Stimulated activated CD4-positive, alpha-beta T cell treated with anti-CD3 and anti-CD28 coated beads, Interleukin-1b, Interleukin-23, amount 100 ng/mL, for 4 hours (primary cell): ENCODE data around the gene PUSL1.

Experiments used
- DNase-seq, 2 donors: peaks; one replicate each; pipeline ENCODE4 v3.0.0-alpha.2; 2020; ENCODE audit warnings: low read depth in 2 of 2

Gene PUSL1

DNA sequence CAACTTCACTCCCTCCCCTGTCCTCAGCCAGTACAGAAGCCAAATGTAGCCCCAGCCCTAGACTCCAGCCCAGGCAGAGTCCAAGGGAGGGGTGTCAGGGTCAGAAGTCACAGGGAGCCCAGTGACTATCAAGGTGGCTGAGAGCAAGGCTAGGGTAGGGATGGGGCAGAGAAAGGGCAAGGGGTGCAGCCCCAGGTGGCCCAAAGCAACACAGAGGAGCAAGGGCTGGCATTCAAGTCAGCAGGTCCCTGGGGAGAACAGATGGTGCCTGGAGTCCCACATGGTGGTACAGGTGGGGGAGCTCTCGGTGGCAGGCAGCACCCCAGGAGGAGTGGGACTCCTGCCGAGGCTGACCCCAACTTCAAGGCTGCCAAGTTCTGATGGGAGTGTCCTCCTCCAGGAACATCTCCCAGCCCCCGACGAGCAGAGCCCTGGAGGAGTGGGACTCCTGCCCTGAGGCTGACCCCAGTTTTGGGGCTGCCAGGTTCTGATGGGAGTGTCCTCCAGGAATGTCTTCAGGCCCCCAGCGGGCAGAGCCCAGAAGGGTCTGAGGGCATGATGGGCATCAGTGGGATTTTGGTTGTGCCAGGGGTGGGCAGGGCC, 44.5 kb downstream of the PUSL1 start:
- DNase-seq = no peak

DNA sequence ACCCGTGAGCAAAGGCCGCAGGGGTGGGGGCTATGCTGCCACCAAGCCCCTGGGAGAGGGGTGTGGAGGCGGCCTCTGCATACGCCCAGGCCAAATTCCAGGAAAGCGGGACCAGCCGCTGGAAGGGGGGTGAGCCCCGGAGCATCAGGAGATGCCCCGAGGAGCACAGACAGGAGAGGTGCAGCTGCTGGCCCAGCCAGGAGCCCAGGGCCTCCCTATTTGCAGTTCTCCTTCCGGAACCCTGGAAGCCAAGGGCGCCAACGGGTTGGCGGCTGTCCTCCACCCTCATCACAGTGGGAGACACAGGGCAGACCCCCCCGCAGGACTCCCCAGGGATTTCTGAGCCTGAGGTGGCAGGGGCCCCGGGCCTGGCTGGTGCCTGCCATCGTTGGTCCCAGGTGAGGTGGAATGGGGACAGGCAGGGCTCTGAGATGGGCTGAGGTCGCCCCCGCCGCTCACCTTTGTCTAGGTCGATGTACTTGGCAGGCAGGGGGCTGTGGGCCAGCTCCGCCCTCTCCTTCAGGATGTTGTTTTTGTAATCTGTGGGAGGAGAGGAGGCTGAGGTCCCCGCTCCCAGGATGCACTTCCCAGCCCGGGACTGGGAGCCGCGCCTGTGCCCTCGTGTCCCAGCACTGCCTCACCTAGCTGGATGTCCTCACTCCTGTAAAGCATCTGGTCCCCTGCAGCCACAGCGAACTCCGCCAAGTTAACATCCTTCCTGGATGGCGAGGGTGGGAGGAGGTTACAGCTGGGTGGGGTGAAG, 45.2 kb downstream of the PUSL1 start:
- DNase-seq = no peak

DNA sequence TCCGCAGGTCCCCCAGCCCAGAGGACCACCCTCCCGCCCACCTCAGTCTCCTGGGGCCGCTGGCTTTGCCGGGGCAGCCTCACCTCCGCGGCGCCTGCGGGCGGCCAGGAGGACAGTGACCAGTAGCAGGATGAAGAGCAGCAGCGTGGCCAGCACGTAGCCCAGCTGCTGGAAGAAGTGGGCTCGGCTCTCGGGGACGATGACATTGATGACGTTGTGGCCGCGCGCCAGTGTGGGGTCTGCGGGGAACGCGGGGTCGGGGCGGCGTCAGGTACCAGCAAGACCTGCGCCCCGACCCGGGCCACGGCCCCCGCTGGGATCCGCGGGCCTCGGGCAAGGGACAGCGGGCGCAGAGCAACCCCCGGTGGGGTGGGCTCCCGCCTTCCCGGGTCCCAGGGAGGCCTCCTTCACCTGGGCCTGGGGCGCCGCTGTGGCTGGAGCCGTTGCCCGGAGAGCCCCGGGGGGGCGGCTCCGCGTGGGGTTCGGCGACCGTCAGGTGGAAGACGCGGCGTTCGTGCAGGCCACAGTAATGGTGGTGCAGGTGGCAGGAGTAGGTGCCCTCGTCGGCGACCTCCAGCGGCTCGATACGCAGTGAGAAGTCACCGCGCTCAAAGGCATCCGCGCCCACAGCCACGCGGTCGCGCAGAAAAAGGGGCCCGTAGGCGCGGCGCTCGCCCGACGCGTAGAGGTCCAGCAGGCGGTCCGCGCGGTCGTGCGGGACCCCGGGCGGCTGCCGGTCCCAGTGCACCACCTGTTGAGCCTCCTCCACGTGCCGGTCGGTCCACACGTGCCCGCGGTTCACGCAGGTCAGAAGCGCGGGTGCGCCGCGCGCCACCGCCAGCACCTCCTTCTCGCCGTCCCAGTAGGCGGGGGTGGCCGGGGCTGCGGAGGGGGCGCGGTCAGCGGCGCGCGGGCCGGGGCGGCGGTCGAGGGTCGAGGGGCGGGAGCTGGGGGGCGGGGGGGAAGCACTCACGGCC, 46.2 kb downstream of the PUSL1 start:
- DNase-seq = no peak

DNA sequence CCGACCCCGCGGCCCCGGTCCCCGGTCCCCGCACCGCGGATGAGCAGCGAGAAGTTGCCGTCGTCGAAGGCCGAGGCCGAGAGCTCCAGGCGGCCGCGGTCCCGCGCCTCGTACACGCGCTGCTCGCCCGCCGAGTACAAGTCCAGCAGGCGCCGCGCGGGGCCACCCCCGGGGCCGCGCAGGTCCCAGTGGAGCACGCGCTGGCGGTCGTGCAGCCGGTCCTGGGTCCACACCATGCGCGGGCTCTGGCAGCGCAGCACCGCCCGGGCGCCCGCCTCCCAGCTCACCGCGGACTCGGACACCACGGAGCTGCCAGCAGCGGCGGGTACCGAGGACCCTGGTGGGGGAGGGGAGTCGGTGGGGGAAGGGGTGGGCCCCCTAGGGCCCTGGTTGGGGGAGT, 47.0 kb downstream of the PUSL1 start:
- no peak for DNase-seq

DNA sequence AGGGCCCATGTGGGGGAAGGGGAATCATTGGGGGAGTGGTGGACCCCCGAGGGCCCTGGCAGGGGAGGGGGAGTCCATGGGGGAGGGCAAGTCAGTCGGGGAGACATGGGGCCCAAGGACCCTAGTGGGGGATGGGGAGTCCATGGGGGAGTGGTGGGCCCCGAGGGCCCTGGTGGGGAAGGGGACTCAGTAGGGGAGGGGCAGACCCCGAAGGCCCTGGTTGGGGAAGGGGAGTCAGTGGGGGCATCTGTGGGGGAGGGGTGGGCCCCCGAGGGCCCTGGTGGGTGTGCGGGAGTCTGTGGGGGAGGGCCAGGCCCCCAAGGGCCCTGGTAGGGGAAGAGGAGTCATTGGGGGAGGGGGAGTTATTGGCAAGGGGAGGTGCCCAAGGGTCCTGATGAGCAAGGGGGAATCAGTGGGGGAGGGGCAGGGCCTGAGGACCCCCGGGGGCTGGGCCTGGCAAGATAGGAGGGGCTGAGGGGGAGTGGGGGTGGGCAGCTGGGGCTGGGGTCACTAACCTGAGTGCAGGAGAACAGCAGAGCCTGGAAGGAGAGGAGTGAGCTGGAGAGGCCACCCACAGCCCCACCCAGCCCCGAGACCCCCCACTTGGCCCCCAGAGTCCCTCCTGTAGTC, 47.9 kb downstream of the PUSL1 start:
- DNase-seq = no peak

GRCh38 chr1:1356796-1357401, 48.5 kb downstream of the PUSL1 start:
- DNase-seq = no peak

DNA sequence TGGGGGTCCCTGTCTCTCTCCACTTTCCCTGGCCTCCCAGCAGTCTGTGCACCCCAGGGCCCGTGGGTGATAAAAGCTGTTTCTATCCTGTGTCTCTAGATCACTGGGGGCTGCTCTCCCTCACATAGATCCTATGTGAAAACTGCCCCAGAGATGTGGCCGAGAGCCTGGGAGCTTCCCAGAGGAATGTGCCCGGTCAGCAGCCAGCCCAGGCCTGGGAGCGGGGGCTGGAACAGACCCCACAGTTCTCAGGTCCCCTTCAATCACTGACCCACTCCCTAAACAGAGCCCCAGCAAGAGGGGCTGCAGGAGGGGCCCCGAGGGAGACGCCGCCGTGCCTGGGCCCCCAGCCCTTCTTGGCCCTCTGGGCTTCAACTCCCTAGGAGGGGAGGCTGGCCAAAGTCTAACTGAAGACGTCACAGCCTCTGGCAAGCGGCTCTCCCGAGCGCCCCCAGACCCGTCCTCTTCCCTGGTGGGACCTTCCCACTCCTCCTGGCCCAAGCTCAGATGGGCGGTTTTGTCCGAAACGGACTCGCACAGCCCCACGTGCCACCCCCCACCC, 49.6 kb downstream of the PUSL1 start:
- DNase-seq = no peak

GRCh38 chr1:1358433-1359271, 50.3 kb downstream of the PUSL1 start, which contains the start of gene MXRA8:
Gene MXRA8, minus strand, starts transcription at chr1:1358555. Its CDS starts 51 bp downstream, at chr1:1358504.
- DNase-seq = no peak

GRCh38 chr1:1359308-1359663, 50.9 kb downstream of the PUSL1 start:
- no peak for DNase-seq

- no peak for DNase-seq
Measured at GRCh38 chr1:1359664-1360468, 51.5 kb downstream of the PUSL1 start.

DNA sequence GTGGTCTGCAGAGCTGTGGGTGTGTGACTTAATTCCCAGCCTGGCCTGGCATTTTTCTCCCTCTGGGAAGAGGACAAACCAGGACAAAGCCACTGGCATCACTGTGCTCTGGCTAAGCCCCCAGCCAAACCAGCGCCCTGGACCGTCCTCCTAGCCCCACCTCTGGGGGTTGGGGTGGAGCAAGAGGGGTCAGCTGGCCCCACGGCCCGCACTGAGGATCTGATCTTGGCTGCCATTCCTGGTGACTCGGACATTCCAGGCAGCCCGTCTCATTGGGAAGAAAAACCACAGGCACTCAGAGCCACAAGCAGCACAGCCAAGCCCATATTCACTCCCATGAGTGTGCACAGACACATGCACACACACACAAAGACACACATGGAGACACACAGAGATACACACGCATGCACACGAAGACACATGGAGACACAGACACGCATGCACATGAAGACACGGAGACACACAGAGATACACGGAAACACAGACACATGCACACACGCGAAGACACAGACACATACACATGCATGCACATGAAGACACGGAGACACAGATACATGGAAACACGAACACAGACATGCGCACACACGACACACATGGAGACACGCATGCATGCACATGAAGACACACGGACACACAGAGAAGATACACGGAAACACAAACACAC, 52.2 kb downstream of the PUSL1 start:
- no peak for DNase-seq
